NCI-H187 treated with DMSO at 0.1 percent for 48 hours (cell line): ENCODE results near the gene SRSF12.

Source experiments
- DNase-seq: peaks from one replicate; lab custom pipeline; 2025; lab: John Stamatoyannopoulos, UW

SRSF12 gene

GRCh38 chr6:89117211-89118108 is at the start of gene SRSF12:
Gene SRSF12 (minus strand): TSS chr6:89118071. CDS start chr6:89117887, 184 bp downstream.
- no peak for DNase-seq

DNA sequence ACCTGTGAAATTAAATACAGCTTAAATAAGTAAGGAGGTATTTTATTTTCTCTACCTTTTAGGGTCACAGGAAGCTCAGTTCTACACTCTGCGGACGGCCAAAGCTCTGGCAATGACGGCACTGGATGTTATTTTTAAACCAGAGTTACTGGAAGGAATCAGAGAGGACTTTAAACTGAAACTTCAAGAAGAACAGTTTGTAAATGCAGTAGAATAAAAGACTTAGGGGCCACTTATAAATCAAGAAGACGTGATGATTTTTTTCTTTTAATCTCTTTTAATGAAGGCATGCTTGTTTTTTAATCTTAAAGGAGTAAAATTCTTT is 44.1 kb upstream of the SRSF12 start:
- DNase-seq, result no peak

DNA sequence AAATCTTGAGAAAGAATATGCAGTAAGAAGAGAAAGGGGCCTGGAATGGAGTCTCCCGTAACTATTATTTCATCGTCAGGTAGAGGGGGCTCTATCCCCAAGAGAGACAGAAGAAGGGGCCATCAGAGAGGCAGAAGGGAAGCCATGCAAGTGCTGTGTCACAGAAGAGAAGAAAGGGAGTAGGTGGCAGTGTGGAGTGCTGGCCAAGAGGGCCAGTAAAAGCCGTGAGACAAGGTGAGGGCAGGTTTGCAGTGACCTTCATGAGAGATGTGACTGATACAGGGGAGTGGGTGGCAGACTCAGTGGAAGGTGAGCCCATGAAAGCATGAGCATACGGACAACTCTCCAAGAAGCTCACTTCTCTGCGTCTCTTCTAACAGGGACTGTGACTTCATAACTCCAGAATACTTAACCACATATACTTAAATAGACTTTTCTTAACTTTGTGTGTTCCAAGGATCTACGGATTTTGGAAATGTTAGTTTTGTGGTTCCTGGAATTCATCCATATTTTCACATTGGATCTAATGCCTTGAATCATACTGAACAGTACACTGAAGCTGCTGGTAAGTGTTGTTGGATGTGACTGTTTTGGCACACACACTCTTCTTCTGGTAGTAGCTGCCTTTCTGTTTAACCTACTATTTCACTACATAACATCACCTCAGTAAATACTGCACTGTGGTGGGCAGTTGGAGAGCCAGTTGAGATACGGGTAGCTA is 43.6 kb upstream of the SRSF12 start:
- DNase-seq, result no peak

GRCh38 chr6:89160331-89161092 is 42.6 kb upstream of the SRSF12 start:
- no peak for DNase-seq

GRCh38 chr6:89154131-89154530 is 36.3 kb upstream of the SRSF12 start:
- no peak for DNase-seq

DNA sequence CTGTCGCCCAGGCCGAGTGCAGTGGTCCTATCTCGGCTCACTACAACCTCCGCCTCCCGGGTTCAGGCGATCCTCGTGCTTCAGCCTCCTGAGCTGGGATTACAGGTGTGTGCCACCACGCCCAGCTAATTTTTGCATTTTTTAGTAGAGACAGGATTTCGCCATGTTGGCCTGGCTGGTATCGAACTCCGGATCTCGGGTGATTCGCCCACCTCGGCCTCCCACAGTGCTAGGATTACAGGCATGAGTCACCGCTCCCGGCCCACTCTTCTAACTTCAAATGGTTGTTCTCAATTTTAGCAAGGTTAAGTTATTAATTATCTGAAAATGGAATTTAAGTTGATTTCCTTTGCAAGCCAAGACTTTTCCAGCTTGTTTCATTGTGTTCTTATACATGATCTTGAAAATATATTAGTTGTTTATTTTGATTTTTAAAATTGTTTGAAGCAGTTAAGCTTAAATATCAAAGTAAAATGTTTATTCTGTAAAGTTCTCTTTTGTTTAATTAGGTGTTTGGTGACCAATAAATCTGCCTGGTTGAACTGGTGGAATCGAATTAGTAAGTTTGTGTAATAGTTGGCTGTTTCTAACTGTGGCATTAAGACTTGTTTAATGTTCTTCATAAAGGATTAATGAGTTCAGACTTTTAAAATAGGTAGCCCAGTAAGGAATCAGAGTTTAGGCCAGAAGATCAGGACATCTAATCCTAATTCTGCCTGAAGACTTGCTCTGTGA is 30.3 kb upstream of the SRSF12 start:
- DNase-seq, result no peak

DNA sequence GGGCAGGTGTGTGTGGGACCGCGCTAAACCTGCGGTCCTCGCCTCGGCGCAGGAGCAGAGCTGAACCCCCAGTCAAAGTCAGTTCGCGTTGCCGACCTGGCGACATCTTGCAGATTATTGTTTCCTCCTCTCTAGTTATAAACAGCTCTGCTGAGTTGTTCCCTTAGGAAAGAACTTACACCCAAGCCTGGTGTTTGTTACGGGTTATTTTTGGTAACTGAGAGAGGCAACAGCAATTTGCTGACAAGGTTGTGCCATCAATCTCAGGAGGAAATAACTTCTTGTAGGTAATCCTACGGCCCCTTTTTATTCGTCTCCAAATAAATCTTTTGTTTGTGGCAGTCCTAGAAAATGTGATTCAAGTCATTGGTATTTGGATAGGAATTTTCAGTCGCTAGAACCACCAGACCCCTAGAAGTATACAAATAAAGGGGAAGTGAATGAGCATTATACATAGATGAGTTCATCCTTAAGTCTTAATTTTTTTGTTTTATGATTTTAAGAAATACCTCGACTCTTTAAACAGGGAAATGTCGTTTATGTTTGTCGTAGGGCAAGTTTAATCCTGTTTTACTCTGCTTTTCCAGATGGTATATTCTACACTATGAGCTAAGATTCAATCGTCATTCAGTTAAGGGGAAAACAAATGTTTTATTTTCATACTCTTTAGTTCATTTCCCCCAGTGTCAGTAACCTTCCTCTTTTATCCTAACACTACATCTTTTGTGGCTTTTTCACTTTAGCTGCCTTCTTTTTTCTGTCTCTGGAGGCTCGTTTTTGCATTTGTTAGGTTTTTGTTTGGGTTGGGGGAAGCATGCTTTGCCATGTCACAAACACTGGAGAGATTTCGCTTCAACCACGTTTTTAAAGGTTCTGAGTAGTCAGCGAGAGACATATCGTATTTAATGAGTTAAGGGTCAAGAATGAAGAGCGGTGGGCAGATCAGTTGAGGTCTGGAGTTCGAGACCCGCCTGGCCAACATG is 29.1 kb upstream of the SRSF12 start:
- no peak for DNase-seq

DNA sequence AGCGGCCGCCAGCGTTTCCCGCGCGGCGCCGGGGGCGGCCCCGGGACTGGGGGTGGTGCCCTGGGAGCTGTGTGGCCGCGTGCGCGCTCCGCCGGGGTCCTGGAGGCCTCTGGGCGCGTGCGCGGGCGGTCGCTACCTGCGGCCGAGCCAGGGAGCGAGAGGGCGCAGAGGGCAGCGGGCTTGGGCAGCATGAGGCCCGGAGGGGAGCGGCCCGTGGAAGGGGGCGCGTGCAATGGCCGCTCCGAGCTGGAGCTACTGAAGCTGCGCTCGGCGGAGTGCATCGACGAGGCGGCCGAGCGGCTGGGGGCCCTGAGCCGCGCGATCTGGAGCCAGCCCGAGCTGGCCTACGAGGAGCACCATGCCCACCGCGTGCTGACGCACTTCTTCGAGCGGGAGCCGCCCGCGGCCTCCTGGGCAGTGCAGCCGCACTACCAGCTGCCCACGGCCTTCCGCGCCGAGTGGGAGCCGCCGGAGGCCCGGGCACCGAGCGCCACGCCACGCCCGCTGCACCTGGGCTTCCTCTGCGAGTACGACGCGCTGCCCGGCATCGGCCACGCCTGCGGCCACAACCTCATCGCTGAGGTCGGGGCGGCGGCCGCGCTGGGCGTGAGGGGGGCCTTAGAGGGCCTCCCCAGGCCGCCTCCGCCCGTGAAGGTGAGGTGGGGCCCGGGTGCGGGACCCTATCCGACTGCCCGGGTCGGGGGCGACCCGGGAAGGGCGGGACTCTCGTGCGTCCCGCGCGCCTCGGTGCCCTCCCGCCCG is 28.3 kb upstream of the SRSF12 start, which contains the start of gene PM20D2:
Gene PM20D2 (plus strand): TSS at position 100 of the 762 bp plus-strand sequence. CDS start 90 bp downstream, at position 190.
- DNase-seq, result no peak

DNA sequence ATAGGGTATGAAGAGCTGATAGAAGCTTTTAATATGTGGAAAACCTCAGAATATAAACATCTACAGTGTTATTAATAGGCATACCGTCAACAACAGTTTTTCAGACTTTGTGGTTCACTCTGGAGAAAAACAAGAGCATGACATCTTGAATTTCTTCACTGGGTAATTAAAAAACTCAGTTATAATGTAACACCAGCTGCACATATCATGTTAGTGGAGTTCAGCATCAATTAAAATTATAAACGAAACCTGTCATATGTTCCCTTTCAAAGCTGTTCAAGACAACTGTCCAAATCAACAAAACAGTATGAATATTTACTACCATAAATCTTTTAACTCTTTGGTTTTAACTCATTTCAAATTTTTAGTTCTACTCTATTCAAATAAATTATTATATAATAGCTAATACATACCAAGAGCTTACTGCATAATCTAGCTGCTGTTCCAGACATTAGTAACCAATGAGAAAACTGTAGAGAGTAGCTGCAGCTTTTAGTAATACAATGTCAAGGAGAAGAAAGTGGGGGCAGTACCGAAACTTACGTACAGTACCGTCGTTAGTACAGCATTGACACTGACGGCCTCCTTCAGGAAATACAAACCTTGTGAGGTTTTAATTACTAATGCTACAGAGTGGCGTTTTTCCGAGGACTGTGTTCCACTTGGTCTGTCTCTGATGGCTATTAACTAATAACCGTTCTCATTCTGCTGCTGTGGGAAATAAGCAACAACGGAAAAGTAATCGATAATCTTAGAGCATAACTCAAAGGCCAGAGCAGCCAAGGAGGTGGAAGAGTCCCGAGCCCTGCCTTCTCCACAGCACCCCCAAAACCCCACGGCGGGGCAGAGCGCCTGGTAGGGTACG is 27.5 kb upstream of the SRSF12 start:
- no peak for DNase-seq

DNA sequence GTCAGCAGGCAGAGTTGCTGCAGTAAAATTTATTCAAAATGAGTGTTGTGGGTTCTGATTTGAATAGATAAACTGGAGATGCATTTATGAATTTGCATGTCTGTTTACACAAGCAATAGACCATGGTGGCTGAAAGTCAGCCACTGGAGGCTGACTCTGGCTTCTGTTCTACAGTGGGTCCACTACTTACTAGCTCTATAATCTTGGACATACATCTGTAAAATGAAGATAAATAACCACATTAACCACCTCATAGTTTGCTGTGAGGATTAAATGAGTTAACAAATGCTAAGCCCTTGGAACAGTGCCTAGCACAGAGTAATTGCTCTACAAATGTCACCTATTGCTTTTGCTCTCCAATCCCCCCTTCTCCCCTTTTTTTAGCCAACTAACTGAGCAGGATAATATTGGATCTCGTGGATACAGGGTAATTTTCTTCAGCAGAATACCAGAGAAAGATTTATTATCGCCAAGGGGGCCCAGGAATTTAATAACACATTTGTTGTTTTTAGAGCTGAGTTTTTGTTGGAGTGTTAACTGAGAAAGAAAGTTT is 26.6 kb upstream of the SRSF12 start:
- DNase-seq, result no peak

DNA sequence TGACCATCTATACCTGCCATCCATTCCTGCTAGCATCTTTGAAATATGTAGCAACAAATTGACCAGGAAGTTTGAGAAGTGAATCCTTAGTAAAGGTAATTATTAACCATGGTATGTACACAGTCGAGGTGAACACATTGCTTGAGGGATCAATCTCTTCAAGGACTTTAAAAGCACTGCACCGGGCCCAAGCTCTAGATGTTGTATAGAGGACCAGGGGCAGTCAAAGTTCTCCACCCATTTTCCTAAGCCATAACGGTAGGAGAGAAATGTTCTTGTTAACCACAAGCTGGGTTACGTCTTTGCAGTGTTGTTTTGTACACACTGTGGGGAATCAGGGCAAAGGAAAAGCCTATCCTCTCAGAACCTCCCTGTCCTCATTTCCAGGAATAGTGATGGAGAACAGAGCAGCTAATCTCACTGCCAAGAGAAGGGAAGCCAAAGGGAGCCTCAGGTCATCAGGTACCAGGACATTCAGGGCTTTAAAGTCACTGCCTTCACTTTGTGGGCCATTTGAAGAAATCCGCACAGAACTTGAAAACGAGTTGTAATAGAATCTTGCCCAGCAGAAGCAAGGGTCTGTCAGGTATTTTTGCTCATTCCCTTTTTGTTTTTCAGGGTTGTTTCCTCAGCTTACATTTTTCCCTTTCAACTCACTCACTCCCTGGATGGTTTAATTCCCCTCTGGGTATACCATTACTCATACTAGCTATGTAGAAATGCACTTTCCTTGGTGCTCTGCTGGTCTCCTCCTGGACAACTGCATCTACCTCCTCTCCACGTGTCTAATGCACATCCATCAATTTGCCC is 22.7 kb upstream of the SRSF12 start:
- no peak for DNase-seq

DNA sequence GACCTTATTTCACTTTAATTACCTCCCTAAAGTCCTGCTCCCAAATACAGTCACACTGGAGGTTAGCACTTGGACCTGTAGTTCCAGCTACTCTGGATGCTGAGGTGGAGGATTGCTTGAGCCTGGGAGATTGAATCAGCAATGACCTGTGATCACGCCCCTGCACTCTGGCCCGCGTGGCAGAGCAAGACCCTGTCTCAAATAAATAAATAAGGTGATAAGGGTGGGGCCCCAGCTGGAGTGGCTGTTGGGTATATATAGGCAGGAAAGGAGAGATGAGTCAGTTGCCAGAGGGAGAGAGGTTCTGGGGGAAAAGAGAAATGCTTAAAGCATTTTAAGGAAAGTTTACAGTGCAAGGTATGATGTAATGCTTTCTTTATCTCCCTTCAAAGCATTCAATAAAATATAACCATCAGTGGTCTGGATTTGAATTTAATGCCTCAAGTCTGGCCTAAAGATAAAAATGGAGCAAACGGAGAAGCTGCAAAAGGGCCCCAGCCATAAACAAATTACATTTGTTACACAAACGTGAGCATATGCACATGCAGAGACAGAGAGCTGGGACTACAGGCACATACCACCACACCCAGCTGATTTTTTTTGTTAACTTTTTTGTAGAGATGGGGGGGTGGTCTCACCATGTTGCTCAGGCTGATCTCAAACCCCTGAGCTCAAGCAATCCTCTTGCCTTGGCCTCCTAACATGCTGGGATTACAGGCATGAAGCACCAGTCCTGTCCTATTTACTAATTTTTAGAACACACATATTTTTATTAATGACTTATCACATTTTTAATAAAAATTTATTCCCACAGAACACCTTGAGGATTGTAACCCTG is 21.9 kb upstream of the SRSF12 start:
- DNase-seq, result no peak

- no peak for DNase-seq
These were observed 20.3 kb upstream of the SRSF12 start for GRCh38 chr6:89138173-89138572.

- DNase-seq, result no peak
These were observed 16.9 kb upstream of the SRSF12 start for GRCh38 chr6:89134723-89135122.

- DNase-seq, result no peak
These were observed 16.1 kb upstream of the SRSF12 start for GRCh38 chr6:89133981-89134380.

DNA sequence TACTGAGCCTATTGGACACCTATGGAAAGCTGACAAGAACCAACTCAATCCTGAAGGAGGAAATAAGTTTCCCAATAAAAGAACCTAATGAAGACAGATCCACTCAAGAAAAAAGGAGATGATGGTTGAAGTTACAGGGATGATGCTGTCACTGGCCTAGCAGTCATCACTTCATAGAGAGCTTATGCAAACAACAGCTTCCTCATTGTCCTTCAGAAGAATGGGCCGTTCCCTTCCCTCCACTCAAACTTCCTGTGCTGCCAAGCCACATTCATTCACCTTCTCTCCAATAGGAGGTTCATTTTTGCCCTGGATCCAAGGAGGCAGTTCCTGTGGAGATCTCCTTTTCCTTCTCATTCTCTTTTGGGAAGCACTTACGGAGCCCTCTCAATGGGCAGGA is 14.2 kb upstream of the SRSF12 start:
- no peak for DNase-seq

DNA sequence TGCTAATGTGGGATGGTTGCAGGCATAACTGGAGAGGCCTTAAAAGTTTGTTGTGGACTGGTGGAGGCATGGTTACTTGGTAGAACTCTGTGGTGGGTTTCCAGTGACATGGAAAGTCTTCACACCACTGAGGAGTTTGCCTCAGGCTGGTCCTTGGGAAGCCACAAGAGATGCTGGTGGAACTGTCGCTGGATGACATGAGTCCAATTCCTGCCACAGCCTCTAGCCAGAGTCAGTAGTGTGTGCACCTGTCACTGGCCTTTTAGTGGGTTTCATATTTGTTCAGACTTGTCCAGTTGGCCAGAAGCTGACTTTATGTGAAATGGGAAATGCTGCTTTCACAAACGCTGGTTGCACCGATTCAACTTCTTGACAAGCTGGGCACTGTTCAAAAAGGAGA is 13.7 kb upstream of the SRSF12 start:
- DNase-seq, result no peak
